SK-MEL-5 (cell line): ENCODE data around the gene OVCA2. TPM values are rescaled to one million over a fixed set of nuclear protein-coding genes. Genes with fewer than 3 reads are reported as not detected.

Source experiments
- DNase-seq: peaks from one replicate; pipeline ENCODE4 v3.0.0-alpha.2; 2016; ENCODE audit warnings: low read depth, low spot score
- in situ Hi-C: cut with HindIII; loops from 2 replicates; pipeline ENCODE4 v1.10.0; 2016; ENCODE audit warnings: low sequenced_read_pairs, high pct_unique_total_duplicates, low pct_unique_long_range_greater_than_20kb
- total RNA-seq: library from RNA; depleted of rRNA; stranded (reverse); fragments of >200 nt; shearing (Covaris generic); gene quantifications from 2 replicates; pipeline ENCODE4 v1.2.3, GENCODE V29; 2014

Gene OVCA2
- total RNA-seq, 1 experiment from 2014 or later, result 74.9 TPM

DNA sequence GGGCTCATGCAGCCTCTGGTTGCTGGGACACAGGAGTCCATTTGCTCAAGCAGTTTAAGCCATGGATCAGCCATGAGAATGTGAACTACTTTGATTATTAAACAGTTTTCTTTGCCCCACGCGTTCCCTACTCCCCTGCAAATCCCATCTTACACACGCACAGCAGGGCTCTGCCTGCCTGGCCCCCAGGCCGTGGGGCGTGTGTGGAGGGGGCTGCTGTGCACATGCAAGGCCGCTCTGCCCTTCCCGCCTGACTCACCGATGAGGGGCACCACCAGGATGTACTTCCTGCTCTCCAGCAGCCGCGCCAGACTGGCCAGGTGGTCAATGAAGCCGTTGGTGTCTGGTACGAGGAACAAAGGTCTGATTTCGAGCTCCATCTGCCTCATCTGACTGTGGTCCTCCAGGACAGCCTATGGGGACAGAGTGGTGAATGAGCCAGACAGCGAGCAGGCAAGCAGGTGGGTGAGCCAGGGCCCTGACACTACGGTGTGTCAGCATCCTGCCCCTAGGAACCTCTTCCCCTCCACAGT lies 26.8 kb downstream of the OVCA2 start:
- no peak for DNase-seq
- in situ Hi-C loops, result no loop called here

DNA sequence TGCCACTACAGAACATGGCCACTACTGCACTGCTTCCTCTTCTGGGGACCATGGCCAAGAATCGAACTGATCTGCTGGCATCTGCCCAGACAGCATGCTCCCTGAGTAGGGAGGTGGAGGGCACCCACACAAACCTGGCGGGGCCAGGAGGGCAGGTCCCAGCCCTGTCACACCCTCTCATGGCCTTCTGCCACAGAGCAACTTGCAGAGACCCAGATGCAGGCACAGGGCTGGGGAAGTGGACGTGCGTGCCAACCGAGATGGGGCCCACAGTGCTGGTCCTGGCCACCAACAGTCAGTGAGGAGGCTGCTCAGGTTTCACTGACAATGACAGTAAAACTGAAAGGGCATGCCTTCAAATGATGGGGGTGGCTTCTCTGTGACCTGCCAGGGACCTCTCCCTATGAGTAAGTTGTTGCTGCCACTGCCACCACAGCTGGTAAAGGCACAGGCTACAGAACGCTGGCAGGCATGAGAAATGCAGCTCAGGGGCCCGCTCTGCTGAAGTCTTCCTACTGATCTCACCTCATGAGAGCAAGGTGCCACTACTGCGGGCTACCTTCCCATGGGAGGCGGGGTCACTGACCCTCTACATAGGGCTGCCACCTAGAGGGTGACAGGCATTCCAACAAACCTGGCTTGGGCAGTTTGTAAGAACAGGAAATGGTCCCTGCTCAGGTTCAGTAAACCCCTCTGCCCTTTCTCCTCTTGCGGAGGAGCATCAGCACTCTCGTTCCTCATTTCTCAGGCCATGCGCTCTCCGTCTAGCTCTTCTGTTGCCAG lies 28.6 kb downstream of the OVCA2 start:
- in situ Hi-C loops, result no loop called here
- DNase-seq, result no peak

GRCh38 chr17:2071024-2071385 lies 29.2 kb downstream of the OVCA2 start:
- in situ Hi-C loops, result no loop called here
- DNase-seq, result no peak

DNA sequence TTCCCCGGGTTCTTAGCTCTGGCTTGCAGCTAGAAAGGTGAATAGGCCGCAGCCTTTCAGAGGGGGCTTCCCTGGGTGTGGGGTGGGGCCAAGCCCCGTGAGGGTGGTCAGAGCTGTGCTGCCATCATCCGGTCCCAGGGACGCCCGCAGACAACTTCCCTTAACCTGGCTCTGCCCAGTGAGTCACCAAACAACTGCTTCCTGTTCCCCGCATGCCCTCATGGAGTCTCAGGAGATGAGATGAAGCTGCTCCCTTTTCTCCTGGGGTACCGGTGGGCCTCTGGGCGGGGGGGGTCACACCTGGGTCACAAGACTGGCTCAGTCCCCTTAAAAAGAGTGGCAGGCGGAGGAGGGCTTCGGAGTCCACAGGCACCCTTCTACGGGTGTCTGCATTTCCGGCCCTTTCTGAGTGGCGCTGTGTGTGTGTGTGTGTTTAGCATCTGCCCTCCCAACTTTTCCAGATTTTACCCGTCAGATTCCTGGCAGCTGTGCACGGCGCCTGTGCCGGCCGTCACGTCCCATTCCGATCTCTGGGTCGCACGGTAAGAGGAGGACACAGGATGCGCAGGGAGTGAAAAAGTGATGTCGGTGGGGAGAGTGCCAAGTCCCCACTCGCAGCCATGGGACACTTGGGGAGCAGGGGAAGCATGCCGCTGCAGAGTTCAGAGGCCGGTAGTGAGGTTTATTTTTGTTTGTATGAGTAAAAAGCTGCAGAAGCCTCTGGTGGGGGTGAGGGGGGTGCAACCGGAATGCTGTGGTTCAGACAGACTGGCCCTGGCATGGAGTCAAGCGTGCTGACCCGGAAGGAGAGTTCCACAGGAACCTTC lies 29.8 kb downstream of the OVCA2 start:
- in situ Hi-C loops, result no loop called here
- DNase-seq, result no peak

DNA sequence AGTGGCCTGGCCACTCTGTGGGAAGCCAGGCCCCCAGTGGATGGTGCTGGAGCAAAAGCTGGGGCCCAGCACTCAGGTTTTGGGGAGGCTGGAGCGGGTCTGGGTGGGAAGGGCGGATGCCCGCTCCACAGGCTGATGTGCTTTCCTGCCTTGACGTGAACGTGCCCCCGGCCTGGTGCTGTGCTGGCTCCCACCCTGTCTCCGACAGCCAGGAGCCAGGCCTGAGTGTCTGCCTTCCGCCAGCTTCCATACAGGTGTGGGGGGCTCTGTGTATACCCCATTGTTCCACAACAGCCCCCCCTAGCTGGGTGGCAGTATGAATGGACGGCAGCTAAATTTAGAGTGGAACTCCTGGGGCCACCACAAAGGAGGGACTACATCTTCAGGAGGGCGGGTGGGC lies 33.1 kb downstream of the OVCA2 start:
- in situ Hi-C loops, result no loop called here
- DNase-seq, result no peak

- in situ Hi-C loops, result no loop called here
Observed at GRCh38 chr17:2075336-2076086, 33.7 kb downstream of the OVCA2 start.

DNA sequence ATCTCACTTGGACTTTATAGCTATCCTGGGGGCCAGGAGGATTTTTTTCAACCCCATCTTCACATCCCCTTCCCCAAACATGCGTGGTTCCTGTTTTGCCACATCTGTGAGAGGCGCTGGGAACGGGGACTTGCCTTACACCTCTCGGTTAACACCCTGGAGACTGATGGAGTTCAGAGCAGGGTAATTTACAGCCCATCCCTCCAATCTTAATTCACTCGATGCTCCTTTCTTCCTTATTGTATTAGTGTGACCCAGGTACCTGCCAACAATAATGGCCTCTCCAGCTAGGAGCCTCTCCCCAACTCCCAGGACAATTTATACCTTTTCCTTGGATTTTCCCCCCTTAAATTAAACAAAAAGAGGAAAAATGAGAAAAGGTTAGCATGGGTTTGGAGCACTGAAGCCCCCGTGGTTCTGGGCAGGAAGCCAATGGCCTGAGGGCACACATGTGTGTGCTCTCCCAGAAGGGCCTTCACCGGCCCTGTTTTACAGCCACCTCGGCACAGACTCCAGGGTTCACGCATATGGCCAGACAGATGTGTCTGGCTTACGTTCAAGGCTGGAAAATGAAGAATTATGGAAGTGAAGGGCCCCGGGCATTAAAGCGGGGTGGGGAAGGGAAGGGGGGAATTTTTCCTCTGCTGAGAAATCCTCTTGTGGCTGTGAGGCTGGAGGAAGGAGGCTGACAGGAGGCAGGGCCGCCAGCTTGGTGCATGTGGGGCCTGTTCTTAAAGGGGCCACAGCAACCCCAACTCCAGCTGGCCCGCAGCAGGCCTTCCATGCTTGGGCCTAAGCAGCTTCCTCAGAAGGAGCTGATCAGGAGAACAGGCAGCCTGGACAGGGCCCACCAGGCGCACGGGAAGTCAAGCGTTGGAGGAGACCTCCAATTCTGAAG lies 34.5 kb downstream of the OVCA2 start:
- no peak for DNase-seq
- in situ Hi-C loops, result no loop called here

More at GRCh38 chr17:2075336-2076086, 33.7 kb downstream of the OVCA2 start:
- DNase-seq, result no peak

- no peak for DNase-seq
- in situ Hi-C loops, result no loop called here
Observed at GRCh38 chr17:2077040-2077439, 35.2 kb downstream of the OVCA2 start.

GRCh38 chr17:2081564-2081963 lies 39.7 kb downstream of the OVCA2 start:
- DNase-seq, result no peak
- in situ Hi-C loops, result no loop called here

- in situ Hi-C loops, result no loop called here
- no peak for DNase-seq
Observed at GRCh38 chr17:2082003-2082781, 40.4 kb downstream of the OVCA2 start.

DNA sequence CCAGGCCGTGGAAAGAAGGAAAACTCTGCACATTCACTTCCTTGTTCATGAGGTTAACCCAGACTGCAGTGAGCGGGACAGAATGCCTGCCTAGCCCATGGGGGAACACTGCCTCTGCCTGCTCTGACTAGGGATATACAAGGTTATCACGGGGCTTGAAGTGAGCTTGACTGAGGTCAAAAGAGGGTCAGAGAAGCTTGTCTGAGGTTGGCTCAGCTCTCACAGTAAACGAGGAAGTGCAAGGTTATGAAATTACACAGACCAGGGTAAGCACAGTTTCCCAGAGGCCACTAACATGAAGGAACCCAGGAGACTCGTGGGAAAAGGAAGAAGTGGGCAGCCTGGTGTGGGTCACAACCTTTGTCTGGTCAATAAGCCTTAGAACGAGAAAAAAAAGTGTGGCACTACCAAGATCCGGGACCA lies 41.8 kb downstream of the OVCA2 start:
- in situ Hi-C loops, result no loop called here
- DNase-seq, result no peak

GRCh38 chr17:2084036-2084765 lies 42.4 kb downstream of the OVCA2 start:
- in situ Hi-C loops, result no loop called here

DNA sequence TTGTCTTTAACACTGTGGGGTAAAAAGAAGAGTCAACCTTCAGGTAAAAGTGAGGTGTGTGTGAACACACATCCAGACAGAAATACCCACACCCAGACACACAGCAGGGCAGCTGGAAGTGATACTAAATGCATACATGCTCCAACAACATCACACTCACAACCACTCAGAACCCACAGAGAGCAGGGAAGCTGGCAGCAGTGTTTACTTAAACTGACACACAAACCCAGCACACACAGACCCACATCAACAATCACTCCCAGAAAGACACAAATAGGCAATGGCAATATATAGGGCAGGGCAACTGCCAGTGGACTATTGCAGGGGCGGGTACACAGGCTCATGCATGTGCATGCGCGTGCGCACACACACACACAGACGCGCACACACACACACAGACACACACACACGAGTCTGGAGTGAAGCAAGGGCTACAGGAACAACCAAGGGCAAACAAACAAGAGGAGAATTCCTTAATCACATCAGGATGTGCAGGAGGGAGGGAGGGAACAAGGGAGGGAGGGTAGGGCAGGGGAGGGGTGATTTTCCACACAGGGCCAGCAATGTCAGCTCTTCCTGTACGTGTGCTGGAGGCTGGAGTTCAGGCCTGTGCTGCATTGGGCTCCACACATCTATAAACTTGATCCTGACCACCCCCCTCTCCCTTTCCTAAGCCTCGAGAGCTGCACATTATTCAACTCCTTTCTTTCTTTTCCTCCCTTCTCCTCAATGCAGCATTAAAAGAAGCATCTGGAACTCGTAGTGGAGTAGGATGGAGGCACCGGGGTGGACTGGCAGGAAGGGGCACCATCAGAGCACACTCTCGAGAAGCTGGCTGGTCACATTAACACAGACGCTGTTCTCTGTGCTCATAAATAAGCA lies 43.2 kb downstream of the OVCA2 start:
- in situ Hi-C loops, result no loop called here
- DNase-seq, result no peak

More at GRCh38 chr17:2084036-2084765, 42.4 kb downstream of the OVCA2 start:
- DNase-seq, result no peak

- no peak for DNase-seq
- in situ Hi-C loops, result no loop called here
Observed at GRCh38 chr17:2085648-2085949, 43.8 kb downstream of the OVCA2 start.

GRCh38 chr17:2086306-2086705 lies 44.5 kb downstream of the OVCA2 start:
- DNase-seq, result no peak
- in situ Hi-C loops, result no loop called here
